MCF 10A (cell line): ENCODE measurements around the gene APOA1. TPM values are rescaled to one million over a fixed set of nuclear protein-coding genes. Genes with fewer than 3 reads are reported as not detected.
A peak's percentile ranks its signal among the peaks of the same experiment; 100 is the strongest.

Experiments
- BruUV-seq: library from RNA; stranded (reverse); fragments of 400-500 nt; replicated peaks from 2 replicates; lab custom pipeline; 2021; lab: Mats Ljungman, UMichigan
- CTCF ChIA-PET: fragments of 300-600 bp; sonication (Branson Sonifier 250); formaldehyde crosslinking; extraction: SDS; loops from one replicate; lab custom pipeline; 2021; ENCODE audit warnings: antibody characterized with exemption, inconsistent platforms; lab: Yijun Ruan, JAX
- POLR2A ChIA-PET: fragments of 300-600, 350-650 bp; sonication (Branson Sonifier 250); formaldehyde crosslinking; extraction: SDS; loops from one replicate; lab custom pipeline; 2020; ENCODE audit warnings: antibody characterized with exemption, inconsistent platforms; lab: Yijun Ruan, JAX
- DNase-seq: peaks from one replicate; pipeline ENCODE4 v3.0.0-alpha.2; 2018; ENCODE audit not compliant: unreplicated experiment
- H3K27ac Mint-ChIP-seq: one replicate; pipeline ENCODE4 v1.8.0; 2022; ENCODE audit warnings: mild to moderate bottlenecking, low read depth, mixed read lengths; ENCODE audit not compliant: unreplicated experiment
- H3K27me3 Mint-ChIP-seq: one replicate; pipeline ENCODE4 v1.8.0; 2022; ENCODE audit warnings: mixed read lengths; ENCODE audit not compliant: insufficient read depth, unreplicated experiment
- H3K36me3 Mint-ChIP-seq: one replicate; pipeline ENCODE4 v1.8.0; 2022; ENCODE audit warnings: mild to moderate bottlenecking, moderate library complexity, mixed read lengths; ENCODE audit not compliant: insufficient read depth, unreplicated experiment
- H3K4me1 Mint-ChIP-seq: one replicate; pipeline ENCODE4 v1.8.0; 2022; ENCODE audit warnings: mixed read lengths; ENCODE audit not compliant: insufficient read depth, unreplicated experiment
- H3K4me3 Mint-ChIP-seq: one replicate; pipeline ENCODE4 v1.8.0; 2022; ENCODE audit warnings: mild to moderate bottlenecking, moderate library complexity, mixed read lengths; ENCODE audit not compliant: unreplicated experiment
- H3K9me3 Mint-ChIP-seq: one replicate; pipeline ENCODE4 v1.8.0; 2022; ENCODE audit warnings: mixed read lengths; ENCODE audit not compliant: unreplicated experiment
- intact Hi-C: fragments of 100-400 bp; cut with micrococcal nuclease; formaldehyde crosslinking; loops from 2 replicates; pipeline ENCODE4 v1.14.1; 2022
- total RNA-seq: library from RNA; stranded (reverse); gene quantifications from 2 replicates; pipeline ENCODE4 v1.2.3, GENCODE V29; 2022
- TF ChIP-seq, protein P1 (sequence below): fragments of 200-600 bp; IDR thresholded peaks from one replicate; pipeline ENCODE4 v1.8.0; 2022; ENCODE audit warnings: antibody characterized with exemption, mild to moderate bottlenecking; ENCODE audit not compliant: unreplicated experiment

The APOA1 gene
- total RNA-seq, 1 experiment from 2014 or later = not detected

DNA sequence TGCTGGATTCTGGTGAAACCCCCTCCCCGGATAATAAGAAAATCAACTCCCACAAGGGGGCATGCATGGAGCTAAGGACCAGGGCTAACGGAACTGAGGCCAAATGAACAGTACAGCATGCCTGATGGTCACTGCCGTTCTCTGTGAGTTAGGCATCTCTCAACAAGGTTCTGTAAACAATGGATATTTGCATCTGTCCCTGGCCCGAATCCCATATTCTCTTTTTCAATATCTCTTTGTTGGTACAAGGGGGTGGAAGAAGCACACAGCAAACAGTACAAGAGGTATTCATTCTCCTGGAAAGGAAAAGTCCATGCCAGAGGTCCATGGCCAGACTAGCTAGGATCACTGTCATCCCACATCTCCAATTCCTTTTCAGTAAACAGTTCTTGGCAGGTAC lies 32.2 kb upstream of the APOA1 start:
- H3K27me3 Mint-ChIP-seq = no peaks in the 10 kb centered on the region
- peak overlapping the region; percentile 52 for H3K27ac Mint-ChIP-seq
- H3K36me3 Mint-ChIP-seq = peaks cover 40% of the 10 kb centered on the region
- no peak overlapping the region for H3K4me3 Mint-ChIP-seq
- H3K9me3 Mint-ChIP-seq = no peaks in the 10 kb centered on the region
- TF ChIP-seq, protein P1, sequence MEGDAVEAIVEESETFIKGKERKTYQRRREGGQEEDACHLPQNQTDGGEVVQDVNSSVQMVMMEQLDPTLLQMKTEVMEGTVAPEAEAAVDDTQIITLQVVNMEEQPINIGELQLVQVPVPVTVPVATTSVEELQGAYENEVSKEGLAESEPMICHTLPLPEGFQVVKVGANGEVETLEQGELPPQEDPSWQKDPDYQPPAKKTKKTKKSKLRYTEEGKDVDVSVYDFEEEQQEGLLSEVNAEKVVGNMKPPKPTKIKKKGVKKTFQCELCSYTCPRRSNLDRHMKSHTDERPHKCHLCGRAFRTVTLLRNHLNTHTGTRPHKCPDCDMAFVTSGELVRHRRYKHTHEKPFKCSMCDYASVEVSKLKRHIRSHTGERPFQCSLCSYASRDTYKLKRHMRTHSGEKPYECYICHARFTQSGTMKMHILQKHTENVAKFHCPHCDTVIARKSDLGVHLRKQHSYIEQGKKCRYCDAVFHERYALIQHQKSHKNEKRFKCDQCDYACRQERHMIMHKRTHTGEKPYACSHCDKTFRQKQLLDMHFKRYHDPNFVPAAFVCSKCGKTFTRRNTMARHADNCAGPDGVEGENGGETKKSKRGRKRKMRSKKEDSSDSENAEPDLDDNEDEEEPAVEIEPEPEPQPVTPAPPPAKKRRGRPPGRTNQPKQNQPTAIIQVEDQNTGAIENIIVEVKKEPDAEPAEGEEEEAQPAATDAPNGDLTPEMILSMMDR = no peak
- intact Hi-C loops = no loop called here
- ChIA-PET CTCF (interaction anchor here (0.7 to 16.1 kb wide), 3 partner anchors 10 to 237 kb away, joined by 3 to 232 read pairs (median 6); no protein-coding TSS in a partner anchor), POLR2A (no interaction called here)
- no peak for DNase-seq
- peaks cover 17% of the 10 kb centered on the region for H3K4me1 Mint-ChIP-seq
- BruUV-seq = no TSS peak

DNA sequence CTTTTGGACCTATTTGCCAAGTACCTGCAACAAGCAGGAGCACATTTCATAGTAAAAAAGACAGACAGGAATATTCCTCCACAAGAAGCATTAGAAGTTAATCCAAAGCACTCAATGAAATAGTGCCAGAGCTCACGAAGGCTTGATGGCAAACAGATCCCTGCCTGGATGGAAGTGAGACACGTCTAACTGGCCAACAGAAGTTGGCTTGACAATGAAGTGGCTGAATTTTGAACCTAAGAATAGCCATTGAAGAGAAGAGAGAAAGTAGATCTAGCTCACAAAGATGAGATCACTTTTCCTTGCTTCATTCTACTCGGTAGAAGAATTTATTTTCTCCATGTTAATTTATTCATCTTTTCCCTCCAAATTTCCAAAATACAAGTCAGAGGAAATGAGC lies 30.6 kb upstream of the APOA1 start:
- no peak overlapping the region for H3K27ac Mint-ChIP-seq
- BruUV-seq = no TSS peak
- peaks cover 41% of the 10 kb centered on the region for H3K36me3 Mint-ChIP-seq
- POLR2A ChIA-PET = no interaction called here
- no peaks in the 10 kb centered on the region for H3K27me3 Mint-ChIP-seq
- TF ChIP-seq, protein P1 = no peak
- CTCF ChIA-PET = interaction anchor here (1.6 to 6.1 kb wide), 2 partner anchors 12 to 236 kb away, joined by 5 to 19 read pairs; no protein-coding TSS in a partner anchor
- peaks cover 17% of the 10 kb centered on the region for H3K4me1 Mint-ChIP-seq
- no peak overlapping the region for H3K4me3 Mint-ChIP-seq
- no peaks in the 10 kb centered on the region for H3K9me3 Mint-ChIP-seq
- DNase-seq = no peak
- intact Hi-C loops = no loop called here

- no TSS peak for BruUV-seq
- Mint-ChIP-seq H3K36me3 (peaks cover 37% of the 10 kb centered on the region), H3K4me3 (no peak overlapping the region), H3K9me3 (no peaks in the 10 kb centered on the region), H3K27me3 (no peaks in the 10 kb centered on the region), H3K27ac (no peak overlapping the region), H3K4me1 (peaks cover 17% of the 10 kb centered on the region)
- no peak for DNase-seq
- intact Hi-C loops = no loop called here
- POLR2A ChIA-PET = no interaction called here
- TF ChIP-seq, protein P1 = no peak
- CTCF ChIA-PET = interaction anchor here (1.6 to 6.1 kb wide), 2 partner anchors 12 to 237 kb away, joined by 5 to 19 read pairs; no protein-coding TSS in a partner anchor
Measured at GRCh38 chr11:116867619-116868018, 30.2 kb upstream of the APOA1 start.

DNA sequence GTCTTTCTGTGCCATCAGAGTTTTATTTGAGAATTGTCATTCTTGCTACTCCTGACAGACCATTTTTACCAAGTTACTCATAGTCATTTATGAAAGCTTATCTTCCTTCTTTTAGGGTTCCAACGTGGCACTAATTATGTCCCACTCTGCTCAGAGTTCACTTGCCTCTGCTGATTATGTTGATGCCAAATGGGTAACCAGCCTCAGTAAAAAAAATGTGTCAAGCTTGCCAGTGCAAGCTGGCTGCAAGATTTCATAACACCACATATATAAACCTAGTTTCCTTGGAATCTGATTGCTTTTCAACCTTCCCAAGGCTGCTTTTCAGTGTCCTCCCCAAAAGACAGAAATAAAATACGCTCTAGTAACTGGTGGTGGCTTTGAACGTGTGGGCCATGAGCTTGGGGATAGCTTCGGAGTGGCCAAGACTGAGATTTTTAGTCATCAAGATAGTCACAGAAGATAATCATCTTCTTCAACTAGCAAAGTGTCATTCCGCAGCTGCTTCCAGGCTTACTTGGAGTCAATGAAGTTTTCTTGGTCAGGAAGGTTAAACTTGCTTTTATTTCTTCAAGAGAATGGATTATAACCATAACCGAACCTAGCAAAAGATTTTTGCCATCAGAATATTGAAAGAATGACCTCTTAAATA lies 29.5 kb upstream of the APOA1 start:
- H3K27ac Mint-ChIP-seq = no peak overlapping the region
- BruUV-seq = no TSS peak
- CTCF ChIA-PET = interaction anchor here (0.5 to 6.1 kb wide), 4 partner anchors 13 to 240 kb away, joined by 3 to 19 read pairs (median 6); no protein-coding TSS in a partner anchor

More for the DNA sequence above, 29.5 kb upstream of the APOA1 start:
- POLR2A ChIA-PET = no interaction called here
- H3K36me3 Mint-ChIP-seq = peaks cover 37% of the 10 kb centered on the region
- TF ChIP-seq, protein P1 = no peak
- H3K4me3 Mint-ChIP-seq = no peak overlapping the region
- no peaks in the 10 kb centered on the region for H3K27me3 Mint-ChIP-seq
- H3K9me3 Mint-ChIP-seq = no peaks in the 10 kb centered on the region
- no peak for DNase-seq
- H3K4me1 Mint-ChIP-seq = peaks cover 15% of the 10 kb centered on the region
- intact Hi-C loops = no loop called here
